SU-DHL-6 (cell line): Measurements from ENCODE around the gene SYPL2.

Experiments used
- H2AFZ ChIP-seq: fragments of 200-600 bp; sonication (generic); 2 replicates; pipeline ENCODE4 v1.6.1; 2014; ENCODE audit warnings: low read depth, mild to moderate bottlenecking, moderate library complexity, mixed read lengths, antibody characterized with exemption, low read length; ENCODE audit not compliant: severe bottlenecking
- H3F3A ChIP-seq: fragments of 200-600 bp; shearing (Covaris generic); 2 replicates; pipeline ENCODE4 v1.6.0; 2016; ENCODE audit warnings: antibody characterized with exemption, mild to moderate bottlenecking; ENCODE audit not compliant: insufficient read depth
- H3K27ac ChIP-seq: fragments of 200-600 bp; sonication (generic); 2 replicates; pipeline ENCODE4 v1.5.1; 2016; ENCODE audit warnings: low read depth, mild to moderate bottlenecking, low read length, moderate library complexity, mixed read lengths
- H3K27me3 ChIP-seq: fragments of 200-600 bp; sonication (generic), shearing (Covaris generic); 2 replicates; pipeline ENCODE4 v1.6.0; 2014; ENCODE audit warnings: mild to moderate bottlenecking, low read length
- H3K36me3 ChIP-seq: fragments of 200-600 bp; sonication (generic); 2 replicates; pipeline ENCODE4 v1.6.1; 2014; ENCODE audit warnings: mild to moderate bottlenecking, low read length, mixed read lengths
- H3K4me2 ChIP-seq: fragments of 300-600, 200-600 bp; shearing (Covaris generic), sonication (generic); 2 replicates; pipeline ENCODE4 v1.6.0; 2014; ENCODE audit warnings: low read length, low read depth, mild to moderate bottlenecking; ENCODE audit not compliant: poor library complexity, severe bottlenecking
- H3K4me3 ChIP-seq: fragments of 200-600 bp; sonication (generic); 2 replicates; pipeline ENCODE4 v1.5.1; 2014; ENCODE audit warnings: antibody characterized with exemption, low read length, mild to moderate bottlenecking, mixed read lengths; ENCODE audit not compliant: insufficient read depth, poor library complexity, severe bottlenecking
- H3K79me2 ChIP-seq: fragments of 200-600 bp; sonication (generic); 2 replicates; pipeline ENCODE4 v1.6.1; 2014; ENCODE audit warnings: mild to moderate bottlenecking, low read length, moderate library complexity; ENCODE audit not compliant: insufficient read depth
- H3K9ac ChIP-seq: fragments of 200-600 bp; sonication (generic); 2 replicates; pipeline ENCODE4 v1.7.0; 2014; ENCODE audit warnings: mild to moderate bottlenecking, low read length
- H3K9me2 ChIP-seq: fragments of 200-600 bp; sonication (generic); replicated peaks from 2 replicates; pipeline ENCODE4 v1.6.1; 2014; ENCODE audit warnings: low read length; ENCODE audit not compliant: insufficient read depth
- H3K9me3 ChIP-seq: fragments of 200-600 bp; sonication (generic); 2 replicates; pipeline ENCODE4 v1.6.1; 2014; ENCODE audit warnings: low read length, mixed read lengths; ENCODE audit not compliant: insufficient read depth
- H4K20me1 ChIP-seq: fragments of 200-600 bp; sonication (generic); 2 replicates; pipeline ENCODE4 v1.6.1; 2014; ENCODE audit warnings: low read depth, mild to moderate bottlenecking, antibody characterized with exemption, low read length, moderate library complexity, mixed read lengths
- CTCF ChIP-seq: fragments of 200-600 bp; sonication (generic); IDR thresholded peaks from one replicate; pipeline ENCODE4 v1.5.1; 2017; ENCODE audit warnings: antibody characterized with exemption, mild to moderate bottlenecking, low read length, moderate library complexity; ENCODE audit not compliant: insufficient read depth, poor library complexity, severe bottlenecking
- EZH2phosphoT487 ChIP-seq: fragments of 200-600 bp; sonication (generic), shearing (Covaris generic); conservative IDR thresholded peaks from 2 replicates; pipeline ENCODE4 v1.6.1; 2018; ENCODE audit warnings: mild to moderate bottlenecking, antibody characterized with exemption, low read length, moderate library complexity, mixed read lengths

SYPL2 gene

DNA sequence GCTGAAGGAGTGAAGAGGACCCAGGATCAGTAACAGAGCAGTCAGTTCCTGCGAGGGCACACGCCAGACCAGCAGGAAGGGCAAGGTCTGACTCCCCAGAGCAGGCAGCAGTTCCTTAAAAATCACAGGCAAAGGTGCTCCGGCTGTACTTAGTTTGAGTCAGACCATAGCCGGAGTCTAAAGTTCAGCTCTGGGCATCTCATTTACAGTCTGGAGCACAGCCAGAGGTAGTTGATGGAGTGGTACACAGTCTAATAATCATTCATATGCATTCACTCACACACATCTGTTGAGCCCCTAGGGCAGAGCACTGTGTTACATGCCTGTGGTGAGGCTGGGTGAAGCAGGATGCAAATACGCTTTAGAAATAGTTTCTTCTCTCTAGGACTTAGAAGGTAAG, 50.5 kb downstream of the SYPL2 start:
- Histone ChIP-seq H4K20me1 (no peaks in the 10 kb centered on the region), H3K27me3 (no peaks in the 10 kb centered on the region), H3K79me2 (no peaks in the 10 kb centered on the region), H3K9me3 (no peaks in the 10 kb centered on the region), H3K9ac (no peak overlapping the region), H3F3A (no peaks in the 10 kb centered on the region), H3K4me3 (no peak overlapping the region), H3K9me2 (no peaks in the 10 kb centered on the region), H3K27ac (no peak overlapping the region), H3K36me3 (no peaks in the 10 kb centered on the region), H2AFZ (no peak overlapping the region), H3K4me2 (no peak overlapping the region)
- TF ChIP-seq CTCF = no peak
- no peak for TF ChIP-seq EZH2phosphoT487

- Histone ChIP-seq H4K20me1 (no peaks in the 10 kb centered on the region), H3K27me3 (no peaks in the 10 kb centered on the region), H3K79me2 (no peaks in the 10 kb centered on the region), H3K4me2 (no peak overlapping the region), H3K9me2 (no peaks in the 10 kb centered on the region), H2AFZ (no peak overlapping the region), H3K27ac (no peak overlapping the region), H3F3A (no peaks in the 10 kb centered on the region), H3K4me3 (no peak overlapping the region), H3K36me3 (no peaks in the 10 kb centered on the region), H3K9me3 (no peaks in the 10 kb centered on the region), H3K9ac (no peak overlapping the region)
- TF ChIP-seq EZH2phosphoT487 (no peak), CTCF (no peak)
These were observed 51.0 kb downstream of the SYPL2 start for GRCh38 chr1:109517337-109517736.

DNA sequence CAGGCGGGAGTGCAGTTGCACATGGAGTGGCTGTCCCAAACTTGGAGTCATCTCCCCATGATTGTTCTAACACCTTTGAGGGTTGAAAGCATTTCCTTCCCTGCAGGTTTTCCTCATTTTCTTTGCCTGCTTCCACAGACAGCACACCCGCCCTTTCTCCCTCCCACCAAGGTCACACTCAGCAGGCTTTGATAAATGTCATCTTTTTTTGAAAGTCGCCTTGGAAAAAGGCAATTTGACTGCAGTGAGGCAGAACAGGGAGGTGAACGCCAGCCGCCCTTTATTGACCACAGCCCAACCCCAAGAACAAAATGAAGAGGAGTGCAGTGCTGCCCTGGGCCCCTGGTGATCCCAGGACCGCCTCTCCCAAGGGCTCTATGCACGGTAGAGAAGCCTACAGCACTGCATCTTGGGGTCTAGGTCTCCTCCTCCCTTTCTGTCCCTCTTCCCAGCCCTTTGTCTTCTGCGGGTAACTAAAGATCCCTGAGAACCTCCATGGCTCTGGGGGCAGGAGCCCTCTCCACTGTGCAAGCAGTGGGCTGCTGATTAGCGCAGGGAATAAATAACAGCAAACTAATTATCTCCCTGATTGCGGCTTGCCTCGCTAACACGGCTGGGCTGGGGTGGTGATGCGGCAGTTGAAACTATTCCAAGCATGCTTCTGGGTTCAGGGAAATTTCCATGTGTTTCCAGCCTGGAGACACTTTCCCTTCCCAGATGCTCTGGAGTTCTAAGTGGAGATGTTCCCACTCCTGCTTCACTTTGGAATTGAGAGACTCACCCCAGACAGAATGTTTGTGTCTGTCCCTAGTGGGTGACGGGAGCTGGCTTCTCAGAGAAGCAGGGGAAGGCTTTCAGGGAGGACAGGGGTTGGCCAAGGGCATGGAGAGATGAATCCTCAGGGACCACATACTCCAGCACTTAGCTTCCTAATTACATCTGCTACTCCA, 54.9 kb downstream of the SYPL2 start:
- H3K9me3 ChIP-seq = no peaks in the 10 kb centered on the region
- H3K9ac ChIP-seq = no peak overlapping the region
- no peaks in the 10 kb centered on the region for H3K27me3 ChIP-seq
- no peaks in the 10 kb centered on the region for H3F3A ChIP-seq
- no peaks in the 10 kb centered on the region for H3K36me3 ChIP-seq
- TF ChIP-seq EZH2phosphoT487 (no peak), CTCF (no peak)
- no peaks in the 10 kb centered on the region for H4K20me1 ChIP-seq
- no peak overlapping the region for H3K4me2 ChIP-seq
- no peak overlapping the region for H3K27ac ChIP-seq
- no peaks in the 10 kb centered on the region for H3K9me2 ChIP-seq
- H2AFZ ChIP-seq = no peak overlapping the region
- no peak overlapping the region for H3K4me3 ChIP-seq
- H3K79me2 ChIP-seq = no peaks in the 10 kb centered on the region
